ENCODE measurements around the gene KCNN3. TPM values are rescaled to one million over a fixed set of nuclear protein-coding genes. Genes with fewer than 3 reads are reported as not detected.

The KCNN3 gene
- total RNA-seq, 1 experiment from 2014 or later: 0.07 TPM

DNA sequence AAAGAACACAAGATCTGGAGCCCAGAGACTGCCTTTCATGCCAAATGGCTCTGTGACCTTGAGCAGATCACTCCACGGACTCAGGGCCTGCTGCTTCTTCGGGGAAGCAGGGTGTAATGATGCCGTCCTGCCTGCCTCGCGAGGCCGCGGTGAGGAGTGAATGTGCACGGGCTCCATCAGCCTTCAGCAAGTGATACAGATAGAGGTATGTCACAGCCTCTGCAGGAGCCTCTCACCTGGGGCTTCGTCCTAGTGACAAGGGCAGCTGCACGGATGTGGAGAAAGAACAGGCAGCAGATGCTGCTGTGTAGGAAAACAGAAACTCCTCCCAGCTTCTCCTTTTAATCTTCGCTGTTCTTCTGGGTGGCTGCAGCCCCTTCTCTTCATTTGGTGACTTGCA, 127.5 kb downstream of the KCNN3 start:
- no peaks in the 10 kb centered on the region for H3K9me3 Mint-ChIP-seq (ENCODE audit: unreplicated experiment)
- DNase-seq (ENCODE audit: unreplicated experiment): no peak
- intact Hi-C loops (cut with micrococcal nuclease): no loop called here
- TF ChIP-seq, protein P1, sequence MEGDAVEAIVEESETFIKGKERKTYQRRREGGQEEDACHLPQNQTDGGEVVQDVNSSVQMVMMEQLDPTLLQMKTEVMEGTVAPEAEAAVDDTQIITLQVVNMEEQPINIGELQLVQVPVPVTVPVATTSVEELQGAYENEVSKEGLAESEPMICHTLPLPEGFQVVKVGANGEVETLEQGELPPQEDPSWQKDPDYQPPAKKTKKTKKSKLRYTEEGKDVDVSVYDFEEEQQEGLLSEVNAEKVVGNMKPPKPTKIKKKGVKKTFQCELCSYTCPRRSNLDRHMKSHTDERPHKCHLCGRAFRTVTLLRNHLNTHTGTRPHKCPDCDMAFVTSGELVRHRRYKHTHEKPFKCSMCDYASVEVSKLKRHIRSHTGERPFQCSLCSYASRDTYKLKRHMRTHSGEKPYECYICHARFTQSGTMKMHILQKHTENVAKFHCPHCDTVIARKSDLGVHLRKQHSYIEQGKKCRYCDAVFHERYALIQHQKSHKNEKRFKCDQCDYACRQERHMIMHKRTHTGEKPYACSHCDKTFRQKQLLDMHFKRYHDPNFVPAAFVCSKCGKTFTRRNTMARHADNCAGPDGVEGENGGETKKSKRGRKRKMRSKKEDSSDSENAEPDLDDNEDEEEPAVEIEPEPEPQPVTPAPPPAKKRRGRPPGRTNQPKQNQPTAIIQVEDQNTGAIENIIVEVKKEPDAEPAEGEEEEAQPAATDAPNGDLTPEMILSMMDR (IDR thresholded peaks at IDR 0.05; ENCODE audit: unreplicated experiment): no peak
- ChIA-PET POLR2A (no interaction called here), CTCF (interaction anchor here (1.0 kb wide), 1 partner anchor 17 kb away, joined by 3 read pairs; no protein-coding TSS in a partner anchor)
- no TSS peak for BruUV-seq (replicated peaks)
- no peaks in the 10 kb centered on the region for H3K36me3 Mint-ChIP-seq (ENCODE audit: insufficient read depth, unreplicated experiment)
- peaks cover 96% of the 10 kb centered on the region for H3K27me3 Mint-ChIP-seq (ENCODE audit: insufficient read depth, unreplicated experiment)
- H3K4me3 Mint-ChIP-seq (ENCODE audit: unreplicated experiment): no peak overlapping the region
- H3K4me1 Mint-ChIP-seq (ENCODE audit: insufficient read depth, unreplicated experiment): no peaks in the 10 kb centered on the region
- no peak overlapping the region for H3K27ac Mint-ChIP-seq (ENCODE audit: low read depth, unreplicated experiment)

DNA sequence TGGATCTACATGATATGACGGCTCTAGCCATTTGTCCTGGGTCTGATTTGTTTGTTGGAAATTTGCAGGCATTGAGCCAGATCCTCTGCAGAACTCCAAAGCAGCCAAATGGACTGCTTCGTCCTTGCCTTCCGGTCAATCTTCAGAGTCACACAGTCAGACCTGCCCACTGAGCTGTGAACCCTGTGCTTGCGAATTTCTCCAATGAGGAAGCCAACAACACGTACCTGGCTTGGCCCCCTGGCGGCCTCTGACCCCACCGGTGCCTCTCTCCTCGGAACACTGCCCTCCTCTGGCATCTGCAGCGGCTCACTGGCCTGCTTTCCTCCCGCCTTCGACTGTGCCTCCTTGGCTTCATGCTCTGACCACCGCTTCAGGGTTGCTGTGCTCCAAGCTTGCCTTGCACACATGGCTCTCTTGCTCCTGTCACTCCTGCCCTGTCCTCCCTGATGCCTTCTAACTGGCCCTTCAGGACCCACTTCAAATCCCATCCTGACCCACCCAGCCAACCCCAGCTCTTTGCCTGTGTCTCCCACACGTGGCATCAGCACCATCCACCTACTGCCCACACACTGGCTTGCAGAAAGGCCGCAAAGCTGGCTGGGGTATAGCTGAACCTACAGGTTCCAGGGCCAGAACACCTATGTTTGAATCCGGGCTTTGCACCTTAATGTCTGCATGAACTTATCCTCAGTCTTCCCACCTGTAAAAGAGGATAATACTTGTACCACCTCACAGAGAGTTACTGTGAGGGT, 128.2 kb downstream of the KCNN3 start:
- Mint-ChIP-seq H3K27me3 (ENCODE audit: insufficient read depth, unreplicated experiment) (peaks cover 96% of the 10 kb centered on the region), H3K27ac (ENCODE audit: low read depth, unreplicated experiment) (no peak overlapping the region)

DNA sequence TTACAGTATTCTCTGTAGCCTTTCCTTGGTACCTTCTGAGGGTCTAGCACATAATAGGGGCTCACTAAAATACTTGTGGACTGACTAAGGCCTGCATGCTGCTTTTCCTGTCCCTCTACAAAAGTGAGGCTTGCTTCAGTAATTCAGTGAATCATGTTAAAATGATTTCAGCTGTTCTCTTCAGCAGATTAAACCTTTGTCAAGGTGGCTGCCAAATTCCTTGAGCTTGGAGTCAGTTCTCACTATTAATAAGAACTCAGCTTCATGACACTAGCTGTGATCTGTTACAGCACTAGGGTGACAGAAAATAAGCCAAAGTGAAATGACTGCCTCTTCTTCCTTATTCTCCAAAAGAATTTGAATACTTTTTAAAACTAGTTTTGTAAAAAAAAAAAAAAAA, 128.8 kb downstream of the KCNN3 start:
- TF ChIP-seq, protein P1 (IDR thresholded peaks at IDR 0.05; ENCODE audit: unreplicated experiment): no peak
- H3K9me3 Mint-ChIP-seq (ENCODE audit: unreplicated experiment): no peaks in the 10 kb centered on the region
- H3K36me3 Mint-ChIP-seq (ENCODE audit: insufficient read depth, unreplicated experiment): no peaks in the 10 kb centered on the region
- H3K27me3 Mint-ChIP-seq (ENCODE audit: insufficient read depth, unreplicated experiment): peaks cover 96% of the 10 kb centered on the region
- H3K4me1 Mint-ChIP-seq (ENCODE audit: insufficient read depth, unreplicated experiment): peaks cover 5% of the 10 kb centered on the region
- H3K4me3 Mint-ChIP-seq (ENCODE audit: unreplicated experiment): no peak overlapping the region
- intact Hi-C loops (cut with micrococcal nuclease): no loop called here
- no TSS peak for BruUV-seq (replicated peaks)
- no peak for DNase-seq (ENCODE audit: unreplicated experiment)
- H3K27ac Mint-ChIP-seq (ENCODE audit: low read depth, unreplicated experiment): no peak overlapping the region
- POLR2A ChIA-PET: interaction anchor here (0.9 kb wide), 1 partner anchor 169 kb away, joined by 3 read pairs; no protein-coding TSS in a partner anchor
- CTCF ChIA-PET: no interaction called here

More for the DNA sequence above, 128.2 kb downstream of the KCNN3 start:
- CTCF ChIA-PET: interaction anchor here (1.0 kb wide), 1 partner anchor 18 kb away, joined by 3 read pairs; no protein-coding TSS in a partner anchor
- Mint-ChIP-seq H3K9me3 (ENCODE audit: unreplicated experiment) (no peaks in the 10 kb centered on the region), H3K4me1 (ENCODE audit: insufficient read depth, unreplicated experiment) (peaks cover 2% of the 10 kb centered on the region), H3K4me3 (ENCODE audit: unreplicated experiment) (no peak overlapping the region), H3K36me3 (ENCODE audit: insufficient read depth, unreplicated experiment) (no peaks in the 10 kb centered on the region)
- POLR2A ChIA-PET: interaction anchor here (0.9 kb wide), 1 partner anchor 168 kb away, joined by 3 read pairs; no protein-coding TSS in a partner anchor
- intact Hi-C loops (cut with micrococcal nuclease): no loop called here
- DNase-seq (ENCODE audit: unreplicated experiment): no peak
- TF ChIP-seq, protein P1 (IDR thresholded peaks at IDR 0.05; ENCODE audit: unreplicated experiment): no peak
- BruUV-seq (replicated peaks): no TSS peak

DNA sequence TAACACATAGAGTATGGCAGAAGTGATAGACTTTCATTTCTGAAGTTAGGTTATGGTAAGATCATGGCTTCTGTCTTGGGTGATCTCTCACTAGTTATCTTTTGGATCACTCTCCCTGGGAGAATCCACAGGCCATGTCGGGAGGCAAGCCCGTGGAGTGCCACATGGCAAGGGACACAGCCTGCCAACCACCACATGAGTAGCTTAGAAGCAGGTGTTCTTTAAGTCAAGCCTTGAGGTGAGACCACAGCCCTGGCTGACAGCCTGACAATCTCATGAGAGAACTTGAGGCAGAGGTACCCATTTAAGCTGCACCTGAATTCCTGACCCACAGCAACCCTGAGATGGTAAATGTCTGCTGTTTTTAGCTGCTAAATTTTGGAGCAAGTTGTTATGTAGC, 130.4 kb downstream of the KCNN3 start:
- peaks cover 5% of the 10 kb centered on the region for H3K4me1 Mint-ChIP-seq (ENCODE audit: insufficient read depth, unreplicated experiment)
- H3K27me3 Mint-ChIP-seq (ENCODE audit: insufficient read depth, unreplicated experiment): peaks cover 92% of the 10 kb centered on the region
- no peaks in the 10 kb centered on the region for H3K9me3 Mint-ChIP-seq (ENCODE audit: unreplicated experiment)
- TF ChIP-seq, protein P1 (IDR thresholded peaks at IDR 0.05; ENCODE audit: unreplicated experiment): no peak
- no peak for DNase-seq (ENCODE audit: unreplicated experiment)
- no TSS peak for BruUV-seq (replicated peaks)
- H3K4me3 Mint-ChIP-seq (ENCODE audit: unreplicated experiment): no peak overlapping the region
- intact Hi-C loops (cut with micrococcal nuclease): no loop called here
- ChIA-PET CTCF (interaction anchor here (0.9 to 1.9 kb wide), 6 partner anchors 20 to 258 kb away, joined by 3 to 6 read pairs (median 3); no protein-coding TSS in a partner anchor), POLR2A (interaction anchor here (1.3 kb wide), 1 partner anchor 16 kb away, joined by 3 read pairs; no protein-coding TSS in a partner anchor)
- H3K27ac Mint-ChIP-seq (ENCODE audit: low read depth, unreplicated experiment): no peak overlapping the region
- H3K36me3 Mint-ChIP-seq (ENCODE audit: insufficient read depth, unreplicated experiment): no peaks in the 10 kb centered on the region
